H1 (cell line): ENCODE data around the gene FSIP1. TPM values are rescaled to one million over a fixed set of nuclear protein-coding genes. Genes with fewer than 3 reads are reported as not detected.

Experiments used
- CTCF ChIA-PET: fragments of 300-600 bp; sonication (Branson Sonifier 250); formaldehyde crosslinking; loops from one replicate; lab custom pipeline; 2021; ENCODE audit not compliant: partially characterized antibody; lab: Charles Lee
- POLR2A ChIA-PET: fragments of 300-600 bp; sonication (Branson Sonifier 250); formaldehyde crosslinking; loops from one replicate; lab custom pipeline; 2021; ENCODE audit warnings: inconsistent platforms; ENCODE audit not compliant: partially characterized antibody; lab: Charles Lee
- DNase-seq, 2 experiments: peaks; one replicate each; pipeline versions ENCODE4 v3.0.0 to v3.0.0-alpha.2; 2010 to 2022; ENCODE audit warnings: low spot score in 2 of 2, low read depth in 1 of 2, mixed read lengths in 1 of 2
- FAIRE-seq: peaks from 2 replicates; lab custom pipeline; 2011; peaks lifted over from hg19 to GRCh38; lab: Jason Lieb, UNC
- H2AFZ ChIP-seq: 2 replicates; pipeline ENCODE4 v1.8.1; 2012; ENCODE audit warnings: low read length, inconsistent platforms
- H2AK5ac ChIP-seq: 2 replicates; pipeline ENCODE4 v1.6.1; 2013; ENCODE audit warnings: low read depth, low read length
- H2BK120ac ChIP-seq: replicated peaks from 2 replicates; pipeline ENCODE3; 2013; ENCODE audit warnings: low read depth, low read length, inconsistent platforms
- H2BK12ac ChIP-seq: 2 replicates; pipeline ENCODE4 v1.6.1; 2013; ENCODE audit warnings: low read depth, low read length
- H2BK15ac ChIP-seq: 2 replicates; pipeline ENCODE4 v1.6.1; 2013; ENCODE audit warnings: low read length
- H2BK20ac ChIP-seq: 2 replicates; pipeline ENCODE4 v1.6.1; 2013; ENCODE audit warnings: low read length
- H2BK5ac ChIP-seq: 2 replicates; pipeline ENCODE4 v1.6.1; 2013; ENCODE audit warnings: low read depth, low read length
- H3K14ac ChIP-seq: 2 replicates; pipeline ENCODE4 v1.6.1; 2013; ENCODE audit warnings: inconsistent platforms; ENCODE audit not compliant: insufficient read length
- H3K18ac ChIP-seq: 2 replicates; pipeline ENCODE4 v1.6.1; 2013; ENCODE audit warnings: low read length; ENCODE audit errors: extremely low read depth
- H3K23ac ChIP-seq: 2 replicates; pipeline ENCODE4 v1.6.1; 2013; ENCODE audit warnings: inconsistent platforms; ENCODE audit not compliant: insufficient read length
- H3K23me2 ChIP-seq: 2 replicates; pipeline ENCODE4 v1.6.1; 2013; ENCODE audit warnings: low read depth, low read length
- H3K27ac ChIP-seq: 2 replicates; pipeline ENCODE4 v1.6.1; 2011; ENCODE audit warnings: low read depth, low read length, inconsistent platforms
- H3K27me3 ChIP-seq, 4 experiments: replicated peaks in 1 of 4; 1 replicate in 1 of 4; 2 replicates in 3 of 4; pipeline versions ENCODE4 v1.6.1 to v1.8.1; 2011 to 2013; ENCODE audit warnings: low read length in 3 of 4, mild to moderate bottlenecking in 3 of 4, inconsistent platforms in 2 of 4, mixed read lengths in 2 of 4, moderate library complexity in 1 of 4; ENCODE audit not compliant: control insufficient read depth in 3 of 4, insufficient read depth in 3 of 4; ENCODE audit errors: extremely low read depth in 1 of 4
- H3K36me3 ChIP-seq, 4 experiments: 2 replicates each; pipeline versions ENCODE4 v1.6.1 to v1.8.1; 2011 to 2013; ENCODE audit warnings: mild to moderate bottlenecking in 4 of 4, low read length in 3 of 4, moderate library complexity in 2 of 4, control low read depth in 1 of 4, inconsistent platforms in 1 of 4; ENCODE audit not compliant: insufficient read depth in 4 of 4, control insufficient read depth in 2 of 4
- H3K4ac ChIP-seq: replicated peaks from 2 replicates; pipeline ENCODE3; 2013; ENCODE audit warnings: low read length, low read depth, mixed read lengths, inconsistent platforms; ENCODE audit not compliant: insufficient read length
- H3K4me1 ChIP-seq, 4 experiments: replicated peaks in 1 of 4; 1 replicate in 1 of 4; 2 replicates in 3 of 4; pipeline versions ENCODE4 v1.6.1 to v1.8.1; 2011 to 2013; ENCODE audit warnings: low read length in 3 of 4, inconsistent platforms in 2 of 4, mixed read lengths in 1 of 4; ENCODE audit not compliant: insufficient read depth in 4 of 4, control insufficient read depth in 3 of 4
- H3K4me2 ChIP-seq, 2 experiments: 2 replicates each; pipeline versions ENCODE4 v1.6.1 to v1.8.1; 2011 to 2013; ENCODE audit warnings: low read depth in 2 of 2, low read length in 2 of 2, control low read depth in 1 of 2, inconsistent platforms in 1 of 2, mild to moderate bottlenecking in 1 of 2; ENCODE audit not compliant: insufficient read depth in 1 of 2
- H3K4me3 ChIP-seq, 4 experiments: fragments of 200-600, 300-600 bp in 1 of 4; sonication (generic), shearing (Covaris generic), sonication (Bioruptor Twin) in 1 of 4; 2 replicates each; pipeline versions ENCODE4 v1.5.1 to v1.8.1; 2011 to 2016; ENCODE audit warnings: low read length in 4 of 4, low read depth in 3 of 4, control low read depth in 2 of 4, inconsistent platforms in 2 of 4, mild to moderate bottlenecking in 2 of 4, mixed read lengths in 1 of 4, moderate library complexity in 1 of 4; ENCODE audit not compliant: insufficient read depth in 2 of 4; ENCODE audit errors: extremely low read depth in 1 of 4
- H3K56ac ChIP-seq: replicated peaks from 2 replicates; pipeline ENCODE3; 2013; ENCODE audit warnings: low read depth, mild to moderate bottlenecking, mixed read lengths, low read length, inconsistent platforms; ENCODE audit not compliant: insufficient read length
- H3K79me1 ChIP-seq: 2 replicates; pipeline ENCODE4 v1.6.1; 2013; ENCODE audit warnings: low read depth, low read length, control low read depth
- H3K79me2 ChIP-seq, 2 experiments: 2 replicates each; pipeline versions ENCODE4 v1.6.1 to v1.8.1; 2012 to 2013; ENCODE audit warnings: low read length in 2 of 2, mild to moderate bottlenecking in 2 of 2, inconsistent platforms in 1 of 2; ENCODE audit not compliant: insufficient read depth in 2 of 2, control insufficient read depth in 1 of 2
- H3K9ac ChIP-seq, 4 experiments: replicated peaks in 1 of 4; 1 replicate in 1 of 4; 2 replicates in 3 of 4; pipeline versions ENCODE4 v1.6.1 to v1.8.1; 2011 to 2013; ENCODE audit warnings: low read depth in 3 of 4, low read length in 3 of 4, control low read depth in 2 of 4, mild to moderate bottlenecking in 2 of 4, moderate library complexity in 2 of 4, inconsistent platforms in 1 of 4; ENCODE audit errors: extremely low read depth in 1 of 4
- H3K9me3 ChIP-seq, 2 experiments: 2 replicates each; pipeline versions ENCODE4 v1.6.1 to v1.8.1; 2012 to 2013; ENCODE audit warnings: mild to moderate bottlenecking in 2 of 2, moderate library complexity in 2 of 2, control low read depth in 1 of 2, inconsistent platforms in 1 of 2, low read depth in 1 of 2, low read length in 1 of 2, mixed read lengths in 1 of 2; ENCODE audit not compliant: insufficient read depth in 2 of 2
- H4K20me1 ChIP-seq, 2 experiments: replicated peaks in 1 of 2; 2 replicates each; pipeline versions ENCODE3 to v1.8.1; 2011 to 2013; ENCODE audit warnings: inconsistent platforms in 2 of 2, low read length in 2 of 2, mild to moderate bottlenecking in 1 of 2; ENCODE audit not compliant: insufficient read depth in 2 of 2, control insufficient read depth in 1 of 2
- H4K5ac ChIP-seq: 2 replicates; pipeline ENCODE4 v1.6.1; 2013; ENCODE audit warnings: low read length, low read depth, mixed read lengths, inconsistent platforms; ENCODE audit not compliant: insufficient read length
- H4K8ac ChIP-seq: 2 replicates; pipeline ENCODE4 v1.8.0; 2013; ENCODE audit warnings: mild to moderate bottlenecking, moderate library complexity, low read length, inconsistent platforms; ENCODE audit not compliant: insufficient read depth; ENCODE audit errors: extremely low read depth
- H4K91ac ChIP-seq: replicated peaks from 2 replicates; pipeline ENCODE3; 2013; ENCODE audit warnings: low read length, mixed read lengths, inconsistent platforms; ENCODE audit not compliant: insufficient read length
- CHD1 ChIP-seq: IDR thresholded peaks from 2 replicates; pipeline ENCODE4 v1.6.1; 2012; ENCODE audit warnings: low read depth, low read length, improper control_type of control experiment
- GABPA ChIP-seq: IDR thresholded peaks from 2 replicates; pipeline ENCODE4 v1.6.1; 2011; ENCODE audit warnings: mild to moderate bottlenecking, low read length, moderate library complexity, borderline replicate concordance; ENCODE audit not compliant: insufficient read depth
- KDM1A ChIP-seq: fragments of 200-600, 300-600 bp; sonication (generic); IDR thresholded peaks from 2 replicates; pipeline ENCODE4 v1.7.1; 2016; ENCODE audit warnings: mild to moderate bottlenecking, low read length, borderline replicate concordance
- NRF1 ChIP-seq: IDR thresholded peaks from 2 replicates; pipeline ENCODE4 v1.6.1; 2011; ENCODE audit warnings: mild to moderate bottlenecking, low read depth, low read length, improper control_type of control experiment
- RFX5 ChIP-seq: IDR thresholded peaks from 2 replicates; pipeline ENCODE4 v1.6.1; 2011; ENCODE audit warnings: low read depth, low read length, improper control_type of control experiment, borderline replicate concordance
- SIX5 ChIP-seq: IDR thresholded peaks from 2 replicates; pipeline ENCODE4 v1.6.1; 2011; ENCODE audit warnings: mild to moderate bottlenecking, low read depth, low read length
- WGBS, 2 experiments: shearing (Covaris generic) in 1 of 2; methylation state at CpG; one replicate each; pipeline versions ENCODE4 v1.1.6 to v1.1.7; 2013 to 2015; ENCODE audit warnings: low lambda C conversion rate in 2 of 2, mixed read lengths in 2 of 2, inconsistent platforms in 1 of 2, low coverage in 1 of 2, missing lambda C conversion rate in 1 of 2; ENCODE audit not compliant: insufficient replicate concordance in 2 of 2, insufficient coverage in 1 of 2, insufficient read length in 1 of 2; ENCODE audit errors: extremely low coverage in 1 of 2, missing lambda C conversion rate in 1 of 2; 5-methylcytosine and 5-hydroxymethylcytosine counted together
- polyA plus RNA-seq, 7 experiments: library from polyadenylated mRNA; depleted of rRNA in 3 of 7; stranded (reverse) in 5 of 7; unstranded in 2 of 7; fragments of >200 nt in 5 of 7; fragments of 200-250 nt in 2 of 7; gene quantifications; 1 replicate in 5 of 7; 2 replicates in 1 of 7; 4 replicates in 1 of 7; pipeline versions ENCODE4 v1.2.1 to v1.2.3, GENCODE V29; 2011 to 2013; ENCODE audit warnings: missing spikeins in 2 of 7, mixed read lengths in 2 of 7
- total RNA-seq: library from RNA; stranded (reverse); fragmentation: NEBNext Ultra II Directional; extraction: Animal tissue kit (Norgen Biotek cat#: 25700); gene quantifications from 2 replicates; pipeline ENCODE4 v1.2.1, GENCODE V29; 2021
- TF ChIP-seq, protein P1 (sequence below): IDR thresholded peaks from 2 replicates; pipeline ENCODE4 v1.6.1; 2011; ENCODE audit warnings: low read depth, mild to moderate bottlenecking, low read length; ENCODE audit not compliant: insufficient read depth

FSIP1 gene
- total and polyA plus RNA-seq, 2 of the 8 experiments (the other 6 are each of a cell fraction or from before 2014, with no cell fraction given) = 0.18 to 1.3 TPM

DNA sequence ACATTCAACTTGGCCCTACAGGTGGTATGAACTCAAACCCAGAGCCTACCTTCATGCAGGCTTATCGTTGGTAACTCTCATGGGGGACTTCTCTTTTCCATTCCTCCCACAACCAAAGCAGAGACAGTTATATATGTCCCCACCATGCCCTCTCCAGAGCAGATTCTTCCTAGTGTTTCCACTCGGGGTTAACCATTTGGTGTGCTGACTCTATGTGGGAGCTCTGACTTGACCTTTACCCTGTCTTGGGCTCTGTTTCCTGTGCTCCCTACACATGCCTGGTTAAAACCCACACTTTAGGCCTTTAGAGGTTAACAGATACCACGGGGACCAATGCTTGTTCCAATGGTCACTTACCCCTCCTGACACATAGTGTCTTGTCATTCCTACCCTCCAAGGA is 80.7 kb downstream of the FSIP1 start:
- no peak for FAIRE-seq

More for the DNA sequence above, 80.7 kb downstream of the FSIP1 start:
- Histone ChIP-seq H3K4ac (no peak overlapping the region), H2BK5ac (no peak overlapping the region; the same call in 1 of the 2 replicates), H3K9ac (no peak overlapping the region), H3K9me3 (no peaks in the 10 kb centered on the region), H3K18ac (no peak overlapping the region), H2BK15ac (no peak overlapping the region), H4K20me1 (no peaks in the 10 kb centered on the region), H3K23me2 (no peaks in the 10 kb centered on the region), H3K79me2 (no peaks in the 10 kb centered on the region), H3K27me3 (peaks cover 0 to 1% (median 0%) of the 10 kb centered on the region in 4 experiments; a peak in 1 of 7 replicates), H3K4me1 (peaks cover 0 to 4% (median 3%) of the 10 kb centered on the region in 4 experiments; a peak in 3 of 7 replicates), H2BK20ac (0 out of 2 replicates have a peak overlapping the region, but pooled peaks have one; percentile 11), H2AFZ (no peak overlapping the region), H3K27ac (no peak overlapping the region), H4K91ac (no peak overlapping the region), H3K56ac (no peak overlapping the region), H2BK12ac (no peak overlapping the region), H3K14ac (no peak overlapping the region), H2BK120ac (no peak overlapping the region), H4K5ac (no peak overlapping the region), H3K23ac (no peak overlapping the region), H3K36me3 (no peaks in the 10 kb centered on the region), H2AK5ac (no peak overlapping the region), H3K4me3 (no peak overlapping the region), H3K79me1 (no peaks in the 10 kb centered on the region), H3K4me2 (no peak overlapping the region), H4K8ac (no peak overlapping the region)
- POLR2A ChIA-PET = no interaction called here
- no peak for TF ChIP-seq NRF1
- TF ChIP-seq RFX5 = no peak
- no peak for TF ChIP-seq SIX5
- TF ChIP-seq, protein P1, sequence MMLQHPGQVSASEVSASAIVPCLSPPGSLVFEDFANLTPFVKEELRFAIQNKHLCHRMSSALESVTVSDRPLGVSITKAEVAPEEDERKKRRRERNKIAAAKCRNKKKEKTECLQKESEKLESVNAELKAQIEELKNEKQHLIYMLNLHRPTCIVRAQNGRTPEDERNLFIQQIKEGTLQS = no peak
- TF ChIP-seq GABPA = no peak
- no peak for TF ChIP-seq CHD1
- TF ChIP-seq KDM1A = no peak
- WGBS, 2 experiments = 81% methylated on average over 3 of the region's 3 CpGs; no CpG with 5 or more reads in 1 of the 2 experiments
- CTCF ChIA-PET = interaction anchor here (1.0 to 3.9 kb wide), 4 partner anchors 15 to 55 kb away, joined by 3 to 18 read pairs (median 11); no protein-coding TSS in a partner anchor
- no peak for DNase-seq
